Skeletal muscle tissue (tissue), 4 donors: ENCODE results near the gene DMD. TPM values are rescaled to one million over a fixed set of nuclear protein-coding genes. Genes with fewer than 3 reads are reported as not detected.

ENCODE experiments used
- H3K27ac ChIP-seq: one replicate; pipeline ENCODE4 v1.7.0; 2013; ENCODE audit warnings: mild to moderate bottlenecking, low read depth, low read length, inconsistent platforms
- H3K27me3 ChIP-seq, 3 donors: one replicate each; pipeline ENCODE4 v1.7.0; 2013; ENCODE audit warnings: low read length in 3 of 3; ENCODE audit not compliant: control insufficient read depth in 3 of 3, insufficient read depth in 3 of 3
- H3K36me3 ChIP-seq, 3 donors: one replicate each; pipeline ENCODE4 v1.7.0; 2013; ENCODE audit warnings: low read length in 3 of 3; ENCODE audit not compliant: control insufficient read depth in 3 of 3, insufficient read depth in 3 of 3
- H3K4me1 ChIP-seq, 3 donors: one replicate each; pipeline ENCODE4 v1.7.0; 2013; ENCODE audit warnings: low read length in 3 of 3, mild to moderate bottlenecking in 3 of 3; ENCODE audit not compliant: control insufficient read depth in 3 of 3, insufficient read depth in 3 of 3
- H3K4me3 ChIP-seq, 3 donors: one replicate each; pipeline ENCODE4 v1.7.0; 2013; ENCODE audit warnings: low read length in 3 of 3
- H3K9ac ChIP-seq, 3 donors: one replicate each; pipeline ENCODE4 v1.7.0; 2013; ENCODE audit warnings: low read length in 3 of 3, mild to moderate bottlenecking in 3 of 3, moderate library complexity in 2 of 3, low read depth in 1 of 3
- H3K9me3 ChIP-seq, 3 donors: one replicate each; pipeline ENCODE4 v1.7.0; 2013; ENCODE audit warnings: low read length in 3 of 3; ENCODE audit not compliant: control insufficient read depth in 3 of 3
- total RNA-seq: library from RNA; depleted of rRNA; stranded (reverse); fragments of >200 nt; gene quantifications from one replicate; pipeline ENCODE4 v1.2.3, GENCODE V29; 2014
- donor health status: Osteomylitis.

Gene DMD
- total RNA-seq, 1 donor from 2014 or later = 190 TPM

GRCh38 chrX:32524385-32524784 lies 687.0 kb downstream of the DMD start:
- Histone ChIP-seq H3K9ac (no peak overlapping the region), H3K27me3 (no peaks in the 10 kb centered on the region), H3K27ac (no peak overlapping the region), H3K36me3 (no peaks in the 10 kb centered on the region), H3K4me3 (no peak overlapping the region), H3K9me3 (no peaks in the 10 kb centered on the region), H3K4me1 (no peaks in the 10 kb centered on the region)

DNA sequence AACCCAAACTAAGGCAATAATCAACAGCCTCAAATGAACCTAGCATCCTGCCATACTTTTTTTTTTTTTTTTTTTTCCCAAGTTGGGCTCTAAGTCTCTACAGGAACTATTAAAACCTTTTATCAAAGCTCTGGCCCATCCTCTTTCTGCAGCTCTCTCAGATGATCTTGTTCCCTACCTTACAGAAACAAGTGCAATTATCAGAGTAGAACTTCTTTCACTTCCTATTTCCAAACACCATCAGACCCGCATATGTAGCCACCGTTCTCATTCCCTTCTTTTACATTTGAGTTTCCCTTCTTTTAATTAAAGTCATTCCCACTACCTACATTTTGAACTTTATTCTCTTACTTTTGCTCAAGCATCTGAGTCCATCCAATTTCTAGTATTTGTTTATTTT lies 690.6 kb downstream of the DMD start:
- no peak overlapping the region for H3K9ac ChIP-seq
- H3K36me3 ChIP-seq = no peaks in the 10 kb centered on the region
- no peak overlapping the region for H3K4me3 ChIP-seq
- no peak overlapping the region for H3K27ac ChIP-seq
- no peaks in the 10 kb centered on the region for H3K9me3 ChIP-seq
- H3K4me1 ChIP-seq = no peaks in the 10 kb centered on the region
- H3K27me3 ChIP-seq = no peaks in the 10 kb centered on the region

GRCh38 chrX:32514986-32515385 lies 696.4 kb downstream of the DMD start:
- no peak overlapping the region for H3K27ac ChIP-seq
- H3K4me3 ChIP-seq = no peak overlapping the region
- H3K9me3 ChIP-seq = no peaks in the 10 kb centered on the region
- no peaks in the 10 kb centered on the region for H3K36me3 ChIP-seq
- no peaks in the 10 kb centered on the region for H3K27me3 ChIP-seq
- H3K9ac ChIP-seq = no peak overlapping the region
- no peaks in the 10 kb centered on the region for H3K4me1 ChIP-seq

DNA sequence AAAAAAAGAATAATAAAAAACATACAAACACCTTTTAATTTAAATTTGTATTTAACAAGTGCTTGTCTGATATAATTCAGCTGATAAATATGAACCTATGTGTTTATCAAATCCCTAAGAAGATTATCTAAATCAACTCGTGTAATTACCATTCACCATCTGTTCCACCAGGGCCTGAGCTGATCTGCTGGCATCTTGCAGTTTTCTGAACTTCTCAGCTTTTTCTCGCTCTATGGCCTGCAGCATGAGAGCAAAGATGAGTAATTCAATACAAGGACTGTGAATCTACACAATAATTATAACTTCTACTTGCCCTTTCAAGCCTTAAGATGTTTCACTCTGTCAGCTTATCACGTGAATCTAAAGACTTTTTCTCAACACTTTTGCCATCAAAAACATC lies 709.7 kb downstream of the DMD start:
- H3K27me3 ChIP-seq = no peaks in the 10 kb centered on the region
- no peak overlapping the region for H3K9ac ChIP-seq
- H3K36me3 ChIP-seq = no peaks in the 10 kb centered on the region
- no peak overlapping the region for H3K4me3 ChIP-seq
- no peaks in the 10 kb centered on the region for H3K4me1 ChIP-seq
- H3K27ac ChIP-seq = no peak overlapping the region
- no peaks in the 10 kb centered on the region for H3K9me3 ChIP-seq

- Histone ChIP-seq H3K9me3 (no peaks in the 10 kb centered on the region), H3K36me3 (no peaks in the 10 kb centered on the region), H3K4me3 (no peak overlapping the region), H3K4me1 (no peaks in the 10 kb centered on the region), H3K27ac (no peak overlapping the region), H3K9ac (no peak overlapping the region), H3K27me3 (no peaks in the 10 kb centered on the region)
Measured at GRCh38 chrX:32496671-32497070, 714.7 kb downstream of the DMD start.

DNA sequence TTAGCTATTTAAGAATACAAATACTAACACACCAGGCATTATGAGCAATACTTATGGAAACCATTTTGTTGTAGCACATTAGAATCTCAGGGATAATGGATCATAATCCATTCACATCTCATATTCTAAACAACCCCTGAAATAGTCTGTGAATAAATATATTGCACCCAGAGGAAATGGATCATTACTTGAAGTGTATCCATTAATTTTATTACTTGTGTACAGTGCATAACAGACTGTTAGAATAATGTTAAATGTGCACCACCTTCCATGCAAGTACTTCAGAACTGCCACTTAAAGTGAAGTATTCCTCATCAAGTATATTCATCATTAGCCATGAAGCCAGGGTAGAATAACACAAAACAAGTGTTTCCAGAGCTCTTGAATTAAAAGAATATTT lies 715.5 kb downstream of the DMD start:
- H3K4me1 ChIP-seq = no peaks in the 10 kb centered on the region

GRCh38 chrX:32489125-32489524 lies 722.2 kb downstream of the DMD start:
- H3K9ac ChIP-seq = no peak overlapping the region
- no peaks in the 10 kb centered on the region for H3K27me3 ChIP-seq
- no peak overlapping the region for H3K27ac ChIP-seq
- no peaks in the 10 kb centered on the region for H3K9me3 ChIP-seq
- no peak overlapping the region for H3K4me3 ChIP-seq
- H3K4me1 ChIP-seq = no peaks in the 10 kb centered on the region
- peaks cover 0 to 15% (median 5%) of the 10 kb centered on the region in 3 donors for H3K36me3 ChIP-seq

More for the DNA sequence above, 715.5 kb downstream of the DMD start:
- Histone ChIP-seq H3K27me3 (no peaks in the 10 kb centered on the region), H3K9me3 (no peaks in the 10 kb centered on the region), H3K36me3 (peaks cover 0 to 3% (median 0%) of the 10 kb centered on the region in 3 donors), H3K27ac (no peak overlapping the region), H3K4me3 (no peak overlapping the region), H3K9ac (no peak overlapping the region)

DNA sequence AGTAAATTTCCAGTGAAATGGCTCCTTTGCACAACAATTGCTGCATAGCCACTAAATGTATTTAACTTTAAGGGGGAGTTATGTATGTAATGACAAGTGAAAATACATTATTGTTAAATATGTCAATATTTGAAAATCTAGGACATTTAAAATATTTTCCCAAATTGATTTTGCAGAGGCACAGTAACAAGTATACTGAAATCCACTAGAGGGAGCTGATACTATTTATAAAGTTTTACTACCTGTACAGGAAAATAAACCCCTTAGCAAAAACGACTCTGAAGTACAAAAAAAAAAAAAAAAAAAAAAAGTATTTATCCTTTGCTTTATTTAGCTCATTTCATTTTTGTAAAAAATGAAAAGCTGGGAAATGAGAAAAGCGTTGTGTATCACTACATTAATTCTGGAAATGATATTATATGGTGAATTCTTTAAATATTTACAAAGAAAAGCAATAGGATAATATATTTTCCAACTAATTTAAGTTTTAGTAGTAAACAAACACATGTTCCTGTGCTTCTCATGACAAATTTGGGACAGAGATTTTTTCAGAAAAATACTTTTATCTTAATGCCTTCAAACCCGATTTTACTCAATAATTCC lies 727.7 kb downstream of the DMD start:
- Histone ChIP-seq H3K36me3 (no peaks in the 10 kb centered on the region), H3K9ac (no peak overlapping the region), H3K27ac (no peak overlapping the region), H3K27me3 (no peaks in the 10 kb centered on the region), H3K9me3 (no peaks in the 10 kb centered on the region), H3K4me1 (no peaks in the 10 kb centered on the region), H3K4me3 (no peak overlapping the region)

DNA sequence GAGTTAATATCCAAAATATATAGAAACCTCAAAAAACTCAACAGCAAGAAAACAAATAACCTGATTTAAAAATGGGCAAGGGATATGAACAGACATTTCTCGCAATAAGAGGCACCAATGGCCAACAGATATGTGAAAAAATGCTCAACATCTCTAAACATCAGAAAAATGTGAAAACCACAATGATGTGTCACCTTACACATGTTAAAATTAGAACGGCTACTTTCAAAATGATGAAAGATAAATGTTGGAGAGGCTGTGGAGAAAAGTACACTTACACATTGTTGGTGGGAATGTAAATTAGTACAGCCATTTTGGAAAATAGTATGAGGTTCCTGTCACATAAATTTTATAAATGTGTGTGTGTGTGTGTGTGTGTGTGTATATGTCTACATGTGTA lies 731.3 kb downstream of the DMD start:
- H3K4me1 ChIP-seq = no peaks in the 10 kb centered on the region
- H3K4me3 ChIP-seq = no peak overlapping the region
- H3K36me3 ChIP-seq = no peaks in the 10 kb centered on the region
- H3K27me3 ChIP-seq = no peaks in the 10 kb centered on the region
- H3K9ac ChIP-seq = no peak overlapping the region
- H3K27ac ChIP-seq = no peak overlapping the region
- H3K9me3 ChIP-seq = no peaks in the 10 kb centered on the region

- H3K36me3 ChIP-seq = no peaks in the 10 kb centered on the region
Measured at GRCh38 chrX:32472364-32472763, 739.0 kb downstream of the DMD start.

More at GRCh38 chrX:32472364-32472763, 739.0 kb downstream of the DMD start:
- Histone ChIP-seq H3K9ac (no peak overlapping the region), H3K9me3 (no peaks in the 10 kb centered on the region), H3K4me3 (no peak overlapping the region), H3K4me1 (no peaks in the 10 kb centered on the region), H3K27ac (no peak overlapping the region), H3K27me3 (no peaks in the 10 kb centered on the region)
